Regular cardiac myocyte (primary cell): ENCODE data around the gene MED13L. TPM values are rescaled to one million over a fixed set of nuclear protein-coding genes. Genes with fewer than 3 reads are reported as not detected.

ENCODE experiments used
- total RNA-seq: library from RNA; depleted of rRNA; stranded (reverse); fragments of >200 nt; gene quantifications from 2 replicates; pipeline ENCODE4 v1.2.3, GENCODE V29; 2014

The MED13L gene
- 89.1 and 178 TPM in 2 replicates for total RNA-seq

GRCh38 chr12:116277467-116278278 is at the start of gene MED13L:
TSS of gene MED13L (minus strand) at chr12:116277693. CDS start at chr12:116277131, 562 bp downstream.

